HG03108 (cell line): ENCODE data around the gene OR51A4.
"Not testable (repeated sequence)": the region's sequence is repeated elsewhere in the genome, so short reads cannot be mapped to it uniquely, and the experiment has no call there.

ENCODE experiments used
- ATAC-seq: cut with Tn5 transposase; IDR thresholded peaks from one replicate; pipeline ENCODE4 v1.9.1; 2021; ENCODE audit warnings: moderate library complexity; ENCODE audit not compliant: unreplicated experiment

The OR51A4 gene

GRCh38 chr11:4947505-4947904 is at the start of gene OR51A4:
Gene OR51A4, minus strand, starts transcription at chr11:4947605. Its CDS starts 505 bp downstream, at chr11:4947100.
- no peak for ATAC-seq

GRCh38 chr11:4994551-4994950 is 47.1 kb upstream of the OR51A4 start, which contains the start of gene OR51L1:
Gene OR51L1, plus strand, starts transcription at chr11:4994851. Its CDS starts 4,132 bp downstream, at chr11:4998983.
- ATAC-seq, result no peak

GRCh38 chr11:4991060-4991459 is 43.7 kb upstream of the OR51A4 start:
- ATAC-seq, result no peak

GRCh38 chr11:4983841-4984240 is 36.4 kb upstream of the OR51A4 start:
- no peak for ATAC-seq

GRCh38 chr11:4982678-4983077 is 35.3 kb upstream of the OR51A4 start:
- ATAC-seq, result no peak

- no peak for ATAC-seq
These were observed 31.6 kb upstream of the OR51A4 start for GRCh38 chr11:4979036-4979435.

- no peak for ATAC-seq
These were observed 28.0 kb upstream of the OR51A4 start for GRCh38 chr11:4975436-4975835.

GRCh38 chr11:4962816-4963215 is 15.4 kb upstream of the OR51A4 start:
- no peak for ATAC-seq

GRCh38 chr11:4960877-4961276 is 13.5 kb upstream of the OR51A4 start:
- ATAC-seq, result no peak

GRCh38 chr11:4957396-4957795 is 10.0 kb upstream of the OR51A4 start:
- ATAC-seq, result no peak

- not testable (repeated sequence) for ATAC-seq
These were observed 8.2 kb upstream of the OR51A4 start, which contains the start of gene OR51A2 for GRCh38 chr11:4955613-4956012. Gene OR51A2, minus strand, starts transcription at chr11:4955713. Its CDS starts 0 bp downstream, at chr11:4955713.

- no peak for ATAC-seq
These were observed 10.7 kb downstream of the OR51A4 start for GRCh38 chr11:4936745-4937144.

- no peak for ATAC-seq
These were observed 14.7 kb downstream of the OR51A4 start for GRCh38 chr11:4932751-4933150.

- no peak for ATAC-seq
These were observed 20.8 kb downstream of the OR51A4 start for GRCh38 chr11:4926608-4927007.

- ATAC-seq, result no peak
These were observed 23.2 kb downstream of the OR51A4 start, which contains the start of gene OR51G1 for GRCh38 chr11:4924239-4924638. Gene OR51G1, minus strand, starts transcription at chr11:4924339. Its CDS starts 0 bp downstream, at chr11:4924339.

- ATAC-seq, result no peak
These were observed 25.1 kb downstream of the OR51A4 start for GRCh38 chr11:4922304-4922703.

- no peak for ATAC-seq
These were observed 25.6 kb downstream of the OR51A4 start for GRCh38 chr11:4921796-4922195.

- ATAC-seq, result no peak
These were observed 28.2 kb downstream of the OR51A4 start, which contains the start of gene OR51G2 for GRCh38 chr11:4919250-4919649. Gene OR51G2, minus strand, starts transcription at chr11:4919350. Its CDS starts 3,687 bp downstream, at chr11:4915663.

GRCh38 chr11:4916581-4916980 is 30.8 kb downstream of the OR51A4 start:
- ATAC-seq, result no peak

- ATAC-seq, result no peak
These were observed 43.9 kb downstream of the OR51A4 start, which contains the start of gene OR51A7 for GRCh38 chr11:4903484-4903883. Gene OR51A7, plus strand, starts transcription at chr11:4903783. Its CDS starts 3,587 bp downstream, at chr11:4907370.
